HEK293 (cell line): Measurements from ENCODE around the gene CIZ1.

Experiments used
- BCL11B ChIP-seq: fragments of 450-650 bp; formaldehyde crosslinking; IDR thresholded peaks from 2 replicates; pipeline ENCODE4 v1.5.1; 2016; ENCODE audit warnings: low read depth, missing biosample characterization, missing genetic modification characterization
- TCF7L2 ChIP-seq: IDR thresholded peaks from 2 replicates; pipeline ENCODE4 v1.6.1; 2011; ENCODE audit warnings: low read depth, mild to moderate bottlenecking, inconsistent platforms, low read length, moderate library complexity, borderline replicate concordance
- ZBTB1 ChIP-seq: fragments of 450-650 bp; formaldehyde crosslinking; IDR thresholded peaks from 2 replicates; pipeline ENCODE4 v1.5.1; 2016; ENCODE audit warnings: missing biosample characterization, missing genetic modification characterization
- ZBTB20 ChIP-seq: fragments of 450-650 bp; formaldehyde crosslinking; IDR thresholded peaks from 2 replicates; pipeline ENCODE4 v1.5.1; 2016; ENCODE audit warnings: missing biosample characterization, missing genetic modification characterization
- ZNF121 ChIP-seq: fragments of 450-650 bp; formaldehyde crosslinking; IDR thresholded peaks from 2 replicates; pipeline ENCODE4 v1.5.1; 2016; ENCODE audit warnings: missing biosample characterization, missing genetic modification characterization
- ZNF585B ChIP-seq: fragments of 450-650 bp; formaldehyde crosslinking; IDR thresholded peaks from 2 replicates; pipeline ENCODE4 v1.5.1; 2016; ENCODE audit warnings: missing biosample characterization, missing genetic modification characterization
- TF ChIP-seq, protein P1 (sequence below): fragments of 450-650 bp; formaldehyde crosslinking; IDR thresholded peaks from 2 replicates; pipeline ENCODE4 v1.5.1; 2016; ENCODE audit warnings: missing biosample characterization, missing genetic modification characterization
- TF ChIP-seq, protein P2 (sequence below): fragments of 450-650 bp; formaldehyde crosslinking; IDR thresholded peaks from 2 replicates; pipeline ENCODE4 v1.5.1; 2016; ENCODE audit warnings: missing biosample characterization, missing genetic modification characterization

DNA sequence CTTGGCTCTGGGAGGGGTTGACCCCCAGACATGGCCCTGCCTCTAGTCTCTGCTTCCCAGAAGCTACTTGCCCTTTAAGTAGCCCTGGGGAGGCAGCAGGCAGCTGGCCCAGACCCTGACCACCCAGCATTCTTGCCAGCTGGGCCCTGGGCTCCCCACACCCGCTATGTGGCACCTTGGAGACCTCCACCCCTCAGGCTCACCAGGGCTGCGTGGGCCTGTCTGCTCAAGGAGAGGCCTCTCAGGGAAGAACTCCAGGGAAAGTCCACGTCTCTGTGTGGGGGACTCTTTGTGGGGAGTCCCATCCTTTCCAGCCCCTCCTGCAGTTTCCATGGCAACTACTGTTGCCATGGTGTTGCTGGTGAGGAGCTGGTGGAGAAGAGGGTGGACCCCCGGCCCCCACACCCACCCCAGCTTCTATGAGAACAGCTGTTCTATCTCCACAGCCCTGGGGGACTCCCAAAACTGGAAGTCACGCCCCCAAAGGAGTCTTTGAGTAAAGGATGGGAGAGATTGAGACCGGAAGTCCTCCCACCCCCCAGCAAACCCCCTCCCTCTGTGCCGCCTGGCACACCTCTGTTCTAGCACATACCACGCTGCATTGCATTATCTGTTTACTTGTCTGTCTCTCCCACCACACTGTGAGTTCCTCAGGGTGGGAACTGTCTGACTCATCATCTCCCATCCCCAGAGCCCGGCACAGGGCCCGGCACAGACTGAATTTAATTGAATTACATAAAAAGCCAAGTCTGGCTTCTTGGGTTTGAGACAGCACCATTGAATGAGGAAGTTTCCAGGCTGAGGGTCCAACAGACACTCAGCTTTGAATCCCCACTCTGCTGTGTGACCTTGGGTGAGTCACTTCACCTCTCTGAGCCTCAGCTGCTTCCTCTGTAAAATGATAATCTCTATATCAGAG, 24.4 kb upstream of the CIZ1 start:
- TF ChIP-seq ZNF585B (tag by site-specific recombination) (no peak), ZNF121 (tag by site-specific recombination) (no peak), ZBTB1 (no peak), ZBTB20 (tag by site-specific recombination) (no peak), TCF7L2 (no peak), BCL11B (tag by site-specific recombination) (no peak)
- TF ChIP-seq, protein P1, sequence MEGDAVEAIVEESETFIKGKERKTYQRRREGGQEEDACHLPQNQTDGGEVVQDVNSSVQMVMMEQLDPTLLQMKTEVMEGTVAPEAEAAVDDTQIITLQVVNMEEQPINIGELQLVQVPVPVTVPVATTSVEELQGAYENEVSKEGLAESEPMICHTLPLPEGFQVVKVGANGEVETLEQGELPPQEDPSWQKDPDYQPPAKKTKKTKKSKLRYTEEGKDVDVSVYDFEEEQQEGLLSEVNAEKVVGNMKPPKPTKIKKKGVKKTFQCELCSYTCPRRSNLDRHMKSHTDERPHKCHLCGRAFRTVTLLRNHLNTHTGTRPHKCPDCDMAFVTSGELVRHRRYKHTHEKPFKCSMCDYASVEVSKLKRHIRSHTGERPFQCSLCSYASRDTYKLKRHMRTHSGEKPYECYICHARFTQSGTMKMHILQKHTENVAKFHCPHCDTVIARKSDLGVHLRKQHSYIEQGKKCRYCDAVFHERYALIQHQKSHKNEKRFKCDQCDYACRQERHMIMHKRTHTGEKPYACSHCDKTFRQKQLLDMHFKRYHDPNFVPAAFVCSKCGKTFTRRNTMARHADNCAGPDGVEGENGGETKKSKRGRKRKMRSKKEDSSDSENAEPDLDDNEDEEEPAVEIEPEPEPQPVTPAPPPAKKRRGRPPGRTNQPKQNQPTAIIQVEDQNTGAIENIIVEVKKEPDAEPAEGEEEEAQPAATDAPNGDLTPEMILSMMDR (tag by site-specific recombination): no peak
- TF ChIP-seq, protein P2, sequence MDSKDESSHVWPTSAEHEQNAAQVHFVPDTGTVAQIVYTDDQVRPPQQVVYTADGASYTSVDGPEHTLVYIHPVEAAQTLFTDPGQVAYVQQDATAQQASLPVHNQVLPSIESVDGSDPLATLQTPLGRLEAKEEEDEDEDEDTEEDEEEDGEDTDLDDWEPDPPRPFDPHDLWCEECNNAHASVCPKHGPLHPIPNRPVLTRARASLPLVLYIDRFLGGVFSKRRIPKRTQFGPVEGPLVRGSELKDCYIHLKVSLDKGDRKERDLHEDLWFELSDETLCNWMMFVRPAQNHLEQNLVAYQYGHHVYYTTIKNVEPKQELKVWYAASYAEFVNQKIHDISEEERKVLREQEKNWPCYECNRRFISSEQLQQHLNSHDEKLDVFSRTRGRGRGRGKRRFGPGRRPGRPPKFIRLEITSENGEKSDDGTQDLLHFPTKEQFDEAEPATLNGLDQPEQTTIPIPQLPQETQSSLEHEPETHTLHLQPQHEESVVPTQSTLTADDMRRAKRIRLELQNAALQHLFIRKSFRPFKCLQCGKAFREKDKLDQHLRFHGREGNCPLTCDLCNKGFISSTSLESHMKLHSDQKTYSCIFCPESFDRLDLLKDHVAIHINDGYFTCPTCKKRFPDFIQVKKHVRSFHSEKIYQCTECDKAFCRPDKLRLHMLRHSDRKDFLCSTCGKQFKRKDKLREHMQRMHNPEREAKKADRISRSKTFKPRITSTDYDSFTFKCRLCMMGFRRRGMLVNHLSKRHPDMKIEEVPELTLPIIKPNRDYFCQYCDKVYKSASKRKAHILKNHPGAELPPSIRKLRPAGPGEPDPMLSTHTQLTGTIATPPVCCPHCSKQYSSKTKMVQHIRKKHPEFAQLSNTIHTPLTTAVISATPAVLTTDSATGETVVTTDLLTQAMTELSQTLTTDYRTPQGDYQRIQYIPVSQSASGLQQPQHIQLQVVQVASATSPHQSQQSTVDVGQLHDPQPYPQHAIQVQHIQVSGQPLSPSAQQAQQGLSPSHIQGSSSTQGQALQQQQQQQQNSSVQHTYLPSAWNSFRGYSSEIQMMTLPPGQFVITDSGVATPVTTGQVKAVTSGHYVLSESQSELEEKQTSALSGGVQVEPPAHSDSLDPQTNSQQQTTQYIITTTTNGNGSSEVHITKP (tag by site-specific recombination): no peak
